Eye (tissue), 1 donor: ENCODE data around the gene NSDHL.
"Not testable (repeated sequence)": the region's sequence is repeated elsewhere in the genome, so short reads cannot be mapped to it uniquely, and the experiment has no call there.

Experiments used
- DNase-seq: peaks from one replicate; pipeline ENCODE4 v3.0.0-alpha.2; 2015

The NSDHL gene

GRCh38 chrX:152895724-152896420 is 65.0 kb downstream of the NSDHL start:
- DNase-seq, result no peak

GRCh38 chrX:152896450-152896849 is 65.6 kb downstream of the NSDHL start:
- no peak for DNase-seq

- DNase-seq, result peak; percentile 68
Observed at GRCh38 chrX:152897222-152898131, 66.6 kb downstream of the NSDHL start, which contains the start of gene ZNF185. ZNF185 (plus strand) TSS chrX:152898067; CDS start chrX:152914490, 16,423 bp downstream.

GRCh38 chrX:152898442-152898841 is 67.6 kb downstream of the NSDHL start:
- DNase-seq, result no peak

- no peak for DNase-seq
Observed at GRCh38 chrX:152899111-152899873, 68.4 kb downstream of the NSDHL start.

- DNase-seq, result no peak
Observed at GRCh38 chrX:152899874-152900719, 69.2 kb downstream of the NSDHL start.

GRCh38 chrX:152900937-152901445 is 70.1 kb downstream of the NSDHL start:
- no peak for DNase-seq

- DNase-seq, result no peak
Observed at GRCh38 chrX:152901816-152902501, 71.1 kb downstream of the NSDHL start.

GRCh38 chrX:152902502-152902820 is 71.6 kb downstream of the NSDHL start:
- DNase-seq, result no peak

GRCh38 chrX:152903589-152903988 is 72.7 kb downstream of the NSDHL start:
- DNase-seq, result no peak

GRCh38 chrX:152904151-152905080 is 73.6 kb downstream of the NSDHL start:
- peak; percentile 69 for DNase-seq

GRCh38 chrX:152905081-152905420 is 74.2 kb downstream of the NSDHL start:
- peak; percentile 45 for DNase-seq

GRCh38 chrX:152907084-152907651 is 76.3 kb downstream of the NSDHL start:
- DNase-seq, result peak; percentile 81

- no peak for DNase-seq
Observed at GRCh38 chrX:152908486-152908885, 77.6 kb downstream of the NSDHL start.

GRCh38 chrX:152910018-152910417 is 79.2 kb downstream of the NSDHL start:
- DNase-seq, result not testable (repeated sequence)

- no peak for DNase-seq
Observed at GRCh38 chrX:152912106-152912505, 81.2 kb downstream of the NSDHL start.

- DNase-seq, result no peak
Observed at GRCh38 chrX:152912641-152913040, 81.8 kb downstream of the NSDHL start.

GRCh38 chrX:152913346-152913745 is 82.5 kb downstream of the NSDHL start:
- DNase-seq, result no peak

GRCh38 chrX:152913910-152914309 is 83.0 kb downstream of the NSDHL start:
- DNase-seq, result no peak
